Mucosa of descending colon (tissue), 3 donors: ENCODE measurements around the gene MAN1B1. TPM values are rescaled to one million over a fixed set of nuclear protein-coding genes. Genes with fewer than 3 reads are reported as not detected.

Source experiments
- ATAC-seq: fragments of 200-7000 bp; cut with Tn5 transposase; one replicate; pipeline ENCODE4 v1.9.1; 2020; ENCODE audit warnings: mild to moderate bottlenecking, moderate library complexity
- DNase-seq, 3 donors: peaks; one replicate each; pipeline ENCODE4 v3.0.0-alpha.2; 2020
- H3K36me3 ChIP-seq: fragments of 200-600 bp; one replicate; pipeline ENCODE4 v1.8.0; 2021; ENCODE audit warnings: low read depth, mild to moderate bottlenecking
- H3K4me1 ChIP-seq: fragments of 200-600 bp; one replicate; pipeline ENCODE4 v1.8.0; 2021; ENCODE audit warnings: low read depth, mild to moderate bottlenecking
- H3K4me3 ChIP-seq: fragments of 200-600 bp; one replicate; pipeline ENCODE4 v1.8.0; 2021; ENCODE audit warnings: mild to moderate bottlenecking
- H3K9me3 ChIP-seq: fragments of 200-600 bp; one replicate; pipeline ENCODE4 v1.8.0; 2021; ENCODE audit warnings: mild to moderate bottlenecking
- CTCF ChIP-seq: fragments of 200-600 bp; IDR thresholded peaks from one replicate; pipeline ENCODE4 v1.8.0; 2022; ENCODE audit warnings: antibody characterized with exemption, mild to moderate bottlenecking
- intact Hi-C, 2 donors: fragments of 100-400 bp; cut with DNase I in 1 of 2; cut with micrococcal nuclease in 1 of 2; formaldehyde crosslinking; loops; one replicate each; pipeline versions ENCODE4 v1.11.0 to v1.11.1; 2022; cut with DNase I, micrococcal nuclease
- total RNA-seq, 3 donors: library from RNA; stranded (reverse); fragmentation: NEBNext Ultra II Directional in 2 of 3; extraction: Animal tissue kit (Norgen Biotek cat#: 25700) in 2 of 3; gene quantifications; one replicate each; pipeline versions ENCODE4 v1.2.1 to v1.2.4, GENCODE V29; 2021 to 2023
- donor health status: DM: no; HTN: no; CAD: no; lungs with moderate emphysema.
- donor health status: DM: no; HTN: no; CAD: no.
- donor health status: DM: no; HTN: yes; CAD: no.

The MAN1B1 gene
- total RNA-seq, 3 donors from 2014 or later = 36.1 to 55.4 (median 52.7) TPM

GRCh38 chr9:137103206-137103999, 16.6 kb downstream of the MAN1B1 start:
- H3K4me3 ChIP-seq = no peak overlapping the region
- intact Hi-C loops = no loop called here
- ATAC-seq (no peak), DNase-seq (no peak)
- TF ChIP-seq CTCF = no peak
- H3K36me3 ChIP-seq = peaks cover 5% of the 10 kb centered on the region
- H3K4me1 ChIP-seq = no peaks in the 10 kb centered on the region
- H3K9me3 ChIP-seq = no peaks in the 10 kb centered on the region

GRCh38 chr9:137105814-137106661, 19.3 kb downstream of the MAN1B1 start:
- H3K4me1 ChIP-seq = no peaks in the 10 kb centered on the region

GRCh38 chr9:137106662-137107250, 20.0 kb downstream of the MAN1B1 start:
- no peak for DNase-seq
- Histone ChIP-seq H3K36me3 (no peaks in the 10 kb centered on the region), H3K4me3 (no peak overlapping the region), H3K4me1 (no peaks in the 10 kb centered on the region), H3K9me3 (no peaks in the 10 kb centered on the region)
- no peak for TF ChIP-seq CTCF
- intact Hi-C loops = no loop called here
- no peak for ATAC-seq

More at GRCh38 chr9:137105814-137106661, 19.3 kb downstream of the MAN1B1 start:
- ATAC-seq (no peak), DNase-seq (no peak)
- Histone ChIP-seq H3K4me3 (no peak overlapping the region), H3K9me3 (no peaks in the 10 kb centered on the region), H3K36me3 (peaks cover 5% of the 10 kb centered on the region)
- intact Hi-C loops = no loop called here
- TF ChIP-seq CTCF = no peak

- no peak for DNase-seq
- no peak for ATAC-seq
- no peaks in the 10 kb centered on the region for H3K36me3 ChIP-seq
Observed at GRCh38 chr9:137107312-137107921, 20.6 kb downstream of the MAN1B1 start.

More at GRCh38 chr9:137107312-137107921, 20.6 kb downstream of the MAN1B1 start:
- no peak for TF ChIP-seq CTCF
- no peak overlapping the region for H3K4me3 ChIP-seq
- intact Hi-C loops = no loop called here
- no peaks in the 10 kb centered on the region for H3K4me1 ChIP-seq
- H3K9me3 ChIP-seq = no peaks in the 10 kb centered on the region
